Adrenal gland (tissue), 5 donors: Measurements from ENCODE around the gene PAX7.
"Not testable (repeated sequence)": the region's sequence is repeated elsewhere in the genome, so short reads cannot be mapped to it uniquely, and the experiment has no call there.

Experiments used
- POLR2A ChIP-seq, 2 donors: fragments of 450-650 bp; IDR thresholded peaks; one replicate each; pipeline ENCODE4 v1.6.1; 2017; ENCODE audit warnings: antibody characterized with exemption in 2 of 2, mild to moderate bottlenecking in 2 of 2, moderate library complexity in 1 of 2
- TF ChIP-seq, protein P1 (sequence below), 6 experiments: fragments of 450-650 bp in 4 of 6; fragments of 200-600 bp in 2 of 6; sonication (generic) in 1 of 6; IDR thresholded peaks; 1 replicate in 5 of 6; 2 replicates in 1 of 6; pipeline versions ENCODE4 v1.5.1 to v1.8.0; 2016 to 2021; ENCODE audit warnings: antibody characterized with exemption in 6 of 6, mild to moderate bottlenecking in 2 of 6, moderate library complexity in 1 of 6
- donor health status: DM: no; HTN: no; CAD: no.

DNA sequence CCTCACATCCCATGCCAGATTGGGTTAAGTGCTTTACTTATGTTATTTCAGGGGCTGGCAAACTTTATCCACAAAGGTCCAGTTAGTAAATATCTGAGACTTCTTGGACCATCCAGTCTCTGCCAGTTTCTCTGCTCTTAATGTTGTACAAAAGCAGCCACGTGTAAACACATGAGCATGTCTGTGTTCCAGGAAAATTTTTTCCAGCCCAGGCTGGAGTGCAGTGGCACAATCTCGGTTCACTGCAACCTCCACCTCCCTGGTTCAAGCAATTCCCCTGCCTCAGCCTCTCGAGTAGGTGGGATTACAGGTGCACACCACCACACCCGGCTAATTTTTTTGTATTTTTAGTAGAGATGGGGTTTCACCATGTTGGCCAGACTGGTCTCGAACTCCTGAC is 136.9 kb downstream of the PAX7 start:
- TF ChIP-seq, protein P1, sequence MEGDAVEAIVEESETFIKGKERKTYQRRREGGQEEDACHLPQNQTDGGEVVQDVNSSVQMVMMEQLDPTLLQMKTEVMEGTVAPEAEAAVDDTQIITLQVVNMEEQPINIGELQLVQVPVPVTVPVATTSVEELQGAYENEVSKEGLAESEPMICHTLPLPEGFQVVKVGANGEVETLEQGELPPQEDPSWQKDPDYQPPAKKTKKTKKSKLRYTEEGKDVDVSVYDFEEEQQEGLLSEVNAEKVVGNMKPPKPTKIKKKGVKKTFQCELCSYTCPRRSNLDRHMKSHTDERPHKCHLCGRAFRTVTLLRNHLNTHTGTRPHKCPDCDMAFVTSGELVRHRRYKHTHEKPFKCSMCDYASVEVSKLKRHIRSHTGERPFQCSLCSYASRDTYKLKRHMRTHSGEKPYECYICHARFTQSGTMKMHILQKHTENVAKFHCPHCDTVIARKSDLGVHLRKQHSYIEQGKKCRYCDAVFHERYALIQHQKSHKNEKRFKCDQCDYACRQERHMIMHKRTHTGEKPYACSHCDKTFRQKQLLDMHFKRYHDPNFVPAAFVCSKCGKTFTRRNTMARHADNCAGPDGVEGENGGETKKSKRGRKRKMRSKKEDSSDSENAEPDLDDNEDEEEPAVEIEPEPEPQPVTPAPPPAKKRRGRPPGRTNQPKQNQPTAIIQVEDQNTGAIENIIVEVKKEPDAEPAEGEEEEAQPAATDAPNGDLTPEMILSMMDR (IDR thresholded peaks at IDR 0.05): not testable (repeated sequence)
- not testable (repeated sequence) for TF ChIP-seq POLR2A (IDR thresholded peaks at IDR 0.05)
